SJCRH30 (cell line): ENCODE results near the gene ADGRB3. TPM values are rescaled to one million over a fixed set of nuclear protein-coding genes. Genes with fewer than 3 reads are reported as not detected.
"Not testable (repeated sequence)": the region's sequence is repeated elsewhere in the genome, so short reads cannot be mapped to it uniquely, and the experiment has no call there.

Experiments
- DNase-seq, 2 experiments: peaks; one replicate each; pipeline ENCODE4 v3.0.0-alpha.2; 2015 to 2020
- H3K27ac ChIP-seq: fragments of 250-450 bp; sonication (Bioruptor Pico); 2 replicates; pipeline ENCODE4 v1.5.1; 2020; ENCODE audit warnings: mild to moderate bottlenecking, moderate library complexity
- H3K27me3 ChIP-seq: fragments of 250-450 bp; sonication (Bioruptor Pico); 2 replicates; pipeline ENCODE4 v1.5.1; 2020; ENCODE audit warnings: mild to moderate bottlenecking, moderate library complexity
- H3K36me3 ChIP-seq: fragments of 250-450 bp; sonication (Bioruptor Pico); 2 replicates; pipeline ENCODE4 v1.5.1; 2020; ENCODE audit warnings: mild to moderate bottlenecking, moderate library complexity
- H3K4me1 ChIP-seq: fragments of 250-450 bp; sonication (Bioruptor Pico); 2 replicates; pipeline ENCODE4 v1.5.1; 2020; ENCODE audit warnings: mild to moderate bottlenecking, moderate library complexity
- H3K4me3 ChIP-seq: fragments of 250-450 bp; sonication (Bioruptor Pico); 2 replicates; pipeline ENCODE4 v1.5.1; 2020; ENCODE audit warnings: mild to moderate bottlenecking, moderate library complexity
- H3K9me3 ChIP-seq: fragments of 250-450 bp; sonication (Bioruptor Pico); replicated peaks from 2 replicates; pipeline ENCODE4 v1.5.1; 2020; ENCODE audit warnings: mild to moderate bottlenecking, moderate library complexity
- total RNA-seq: library from RNA; depleted of rRNA; stranded (reverse); fragments of >200 nt; shearing (Covaris generic); gene quantifications from 2 replicates; pipeline ENCODE4 v1.2.3, GENCODE V29; 2014

The ADGRB3 gene
- total RNA-seq, 1 experiment from 2014 or later = 8.7 TPM

DNA sequence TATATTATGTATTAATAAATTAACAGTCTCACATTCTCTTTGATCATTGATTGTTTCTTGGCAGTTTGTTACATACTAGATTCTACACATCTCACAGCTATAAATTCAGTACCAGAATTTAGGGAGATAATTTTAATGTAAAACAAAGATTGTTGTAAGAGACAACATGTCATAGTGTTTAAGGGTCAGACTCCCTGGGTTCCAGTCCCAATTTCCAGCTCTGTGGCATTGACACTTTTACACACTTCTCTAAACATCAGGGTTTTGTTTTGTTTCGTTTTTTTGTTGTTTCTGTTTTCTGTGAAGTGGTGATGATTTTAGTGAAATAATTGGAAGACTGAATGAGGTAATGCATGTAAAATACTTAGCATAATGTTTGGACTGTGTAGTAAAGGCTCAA is 19.9 kb downstream of the ADGRB3 start:
- DNase-seq = no peak
- Histone ChIP-seq H3K27ac (no peak overlapping the region), H3K4me3 (no peak overlapping the region), H3K4me1 (peaks cover 14% of the 10 kb centered on the region), H3K27me3 (no peaks in the 10 kb centered on the region), H3K36me3 (no peaks in the 10 kb centered on the region; the same call in 1 of the 2 replicates), H3K9me3 (no peaks in the 10 kb centered on the region)

DNA sequence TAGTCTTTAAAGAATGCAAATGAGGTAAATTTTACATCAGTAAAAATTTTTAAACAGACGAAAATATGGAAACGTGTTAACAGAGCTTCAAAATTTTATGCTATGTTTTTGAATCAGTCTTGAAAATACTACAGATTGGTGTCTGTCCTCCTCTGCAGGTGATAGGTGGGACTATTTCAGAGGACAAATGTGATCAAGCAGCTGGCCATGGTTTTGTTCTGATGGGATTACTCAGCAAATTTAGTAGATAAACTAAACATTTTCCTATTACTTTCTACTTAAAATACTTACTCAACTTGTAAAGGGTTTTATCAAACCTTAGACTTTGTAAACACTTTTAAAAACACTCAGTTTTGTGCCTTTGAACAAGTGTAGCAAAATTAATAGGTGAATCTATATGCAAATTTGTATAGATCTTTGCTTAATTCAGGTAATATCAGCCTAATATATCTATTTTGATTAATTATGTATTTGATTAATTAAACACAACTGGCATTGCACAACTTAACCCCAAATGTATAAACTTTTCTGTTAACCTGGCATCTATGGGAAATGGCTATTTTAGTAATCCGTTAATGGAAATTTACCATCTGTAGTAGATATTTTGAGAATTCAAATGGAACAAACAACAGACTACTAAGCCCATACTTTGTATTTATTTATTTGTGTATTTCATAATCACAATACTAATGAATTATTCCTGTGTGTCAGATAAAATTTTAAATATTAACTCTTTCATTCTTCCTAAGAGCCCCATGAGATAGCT is 22.5 kb downstream of the ADGRB3 start:
- no peak for DNase-seq
- no peaks in the 10 kb centered on the region for H3K27me3 ChIP-seq
- no peak overlapping the region for H3K4me3 ChIP-seq
- H3K27ac ChIP-seq = no peak overlapping the region
- H3K4me1 ChIP-seq = no peaks in the 10 kb centered on the region
- no peaks in the 10 kb centered on the region for H3K9me3 ChIP-seq
- no peaks in the 10 kb centered on the region; the same call in 1 of the 2 replicates for H3K36me3 ChIP-seq

DNA sequence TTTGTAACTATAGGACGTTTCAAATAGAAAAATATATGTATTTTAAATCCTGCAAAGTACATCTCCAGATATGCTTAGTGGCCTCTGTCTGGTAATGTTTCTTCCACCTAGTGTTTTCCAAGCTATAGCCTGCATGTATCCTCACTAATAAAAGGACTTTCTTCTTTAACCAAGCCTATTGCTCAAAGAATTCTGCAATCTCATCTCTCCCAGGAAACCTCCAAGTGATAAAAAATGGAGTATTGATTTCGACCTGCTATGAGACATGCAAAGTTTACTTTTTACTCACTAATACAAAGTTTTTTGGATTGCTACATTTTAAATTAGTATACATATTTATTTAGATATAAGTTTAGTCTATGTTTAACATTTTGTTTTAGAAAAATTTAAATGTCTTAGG is 23.3 kb downstream of the ADGRB3 start:
- Histone ChIP-seq H3K9me3 (no peaks in the 10 kb centered on the region), H3K4me1 (no peaks in the 10 kb centered on the region), H3K27me3 (no peaks in the 10 kb centered on the region), H3K4me3 (no peak overlapping the region), H3K36me3 (no peaks in the 10 kb centered on the region; the same call in 1 of the 2 replicates), H3K27ac (no peak overlapping the region)
- no peak for DNase-seq

DNA sequence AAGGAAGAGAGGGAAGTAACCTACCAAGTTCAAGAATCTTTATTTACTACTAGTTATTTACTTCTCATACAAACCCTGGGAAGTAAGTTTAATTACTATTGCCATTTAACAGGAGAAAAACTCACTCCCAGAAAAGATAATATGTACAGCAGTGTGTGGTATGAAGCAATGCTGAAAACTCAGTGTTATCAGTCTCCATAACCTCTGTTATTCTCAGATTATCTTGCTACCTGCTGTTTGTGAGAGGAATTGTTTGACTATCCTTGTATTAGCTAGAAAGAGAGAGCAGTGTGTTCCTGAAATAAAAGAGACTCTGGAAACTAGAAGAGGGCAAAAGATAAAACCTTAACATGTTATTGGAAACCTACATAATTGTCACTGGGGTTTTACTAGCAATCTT is 38.2 kb downstream of the ADGRB3 start:
- H3K9me3 ChIP-seq = no peaks in the 10 kb centered on the region
- DNase-seq = no peak
- no peaks in the 10 kb centered on the region for H3K36me3 ChIP-seq
- H3K4me1 ChIP-seq = no peaks in the 10 kb centered on the region
- H3K27ac ChIP-seq = no peak overlapping the region
- no peak overlapping the region for H3K4me3 ChIP-seq
- no peaks in the 10 kb centered on the region for H3K27me3 ChIP-seq

DNA sequence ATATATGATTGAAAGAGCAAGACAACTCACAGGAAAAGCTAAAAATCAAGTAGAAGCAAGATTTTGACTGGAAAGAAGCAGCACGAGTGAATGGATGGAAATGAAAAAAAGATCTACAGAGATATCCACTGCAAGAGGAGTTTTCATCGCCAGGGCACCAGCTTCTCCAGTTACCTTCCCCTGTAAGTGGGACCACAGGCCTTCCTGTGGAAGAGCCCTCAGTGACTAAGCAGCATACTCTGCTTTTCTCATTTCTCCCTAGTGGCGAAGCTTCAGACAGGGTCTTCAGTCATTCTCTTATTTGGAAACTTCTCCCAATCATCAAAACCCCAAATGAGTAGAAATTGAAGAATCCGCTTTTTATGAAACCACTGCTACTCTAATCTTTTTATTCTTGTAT is 40.5 kb downstream of the ADGRB3 start:
- H3K4me1 ChIP-seq = no peaks in the 10 kb centered on the region
- no peak overlapping the region for H3K4me3 ChIP-seq
- no peaks in the 10 kb centered on the region for H3K27me3 ChIP-seq
- H3K36me3 ChIP-seq = no peaks in the 10 kb centered on the region
- DNase-seq = no peak
- no peak overlapping the region for H3K27ac ChIP-seq
- no peaks in the 10 kb centered on the region for H3K9me3 ChIP-seq

DNA sequence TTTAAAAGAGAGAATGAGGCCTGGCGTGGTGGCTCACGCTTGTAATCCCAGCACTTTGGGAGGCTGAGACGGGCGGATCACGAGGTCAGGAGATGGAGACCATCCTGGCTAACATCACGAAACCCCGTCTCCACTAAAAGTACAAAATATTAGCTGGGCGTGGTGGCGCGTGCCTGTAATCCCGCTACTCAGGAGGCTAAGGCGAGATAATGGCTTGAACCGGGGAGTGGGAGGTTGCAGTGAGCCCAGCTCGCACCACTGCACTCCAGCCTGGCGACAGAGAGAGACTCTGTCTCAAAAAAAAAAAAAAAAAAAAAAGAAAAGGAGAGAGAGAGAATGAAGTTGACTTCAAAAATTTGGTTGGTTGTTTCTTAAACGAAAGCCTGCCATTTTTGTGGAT is 41.0 kb downstream of the ADGRB3 start:
- H3K4me3 ChIP-seq, H3K36me3 ChIP-seq, H3K27ac ChIP-seq, H3K4me1 ChIP-seq, H3K9me3 ChIP-seq, H3K27me3 ChIP-seq, DNase-seq: not testable (repeated sequence)

DNA sequence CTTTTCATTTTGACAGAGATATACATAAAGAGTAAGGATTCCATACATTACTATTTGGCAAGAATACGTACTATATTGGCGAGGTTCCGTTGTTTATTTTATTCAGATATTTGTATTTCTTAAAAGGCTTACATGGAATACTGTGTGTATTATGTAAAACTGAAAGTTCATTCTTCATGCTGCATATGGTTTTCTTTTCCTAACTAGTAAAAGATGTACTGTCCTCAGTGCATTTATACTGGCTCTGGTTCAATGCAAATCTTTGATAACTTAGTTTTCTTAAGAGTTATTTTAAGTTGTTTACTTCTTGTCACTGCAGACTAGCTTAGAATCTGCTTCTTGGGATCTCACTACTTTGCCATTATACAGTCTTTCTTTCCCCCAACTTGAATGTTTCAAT is 42.0 kb downstream of the ADGRB3 start:
- no peaks in the 10 kb centered on the region for H3K9me3 ChIP-seq
- H3K27ac ChIP-seq = no peak overlapping the region
- no peaks in the 10 kb centered on the region for H3K4me1 ChIP-seq
- H3K4me3 ChIP-seq = no peak overlapping the region
- H3K27me3 ChIP-seq = no peaks in the 10 kb centered on the region
- DNase-seq = no peak
- no peaks in the 10 kb centered on the region for H3K36me3 ChIP-seq

DNA sequence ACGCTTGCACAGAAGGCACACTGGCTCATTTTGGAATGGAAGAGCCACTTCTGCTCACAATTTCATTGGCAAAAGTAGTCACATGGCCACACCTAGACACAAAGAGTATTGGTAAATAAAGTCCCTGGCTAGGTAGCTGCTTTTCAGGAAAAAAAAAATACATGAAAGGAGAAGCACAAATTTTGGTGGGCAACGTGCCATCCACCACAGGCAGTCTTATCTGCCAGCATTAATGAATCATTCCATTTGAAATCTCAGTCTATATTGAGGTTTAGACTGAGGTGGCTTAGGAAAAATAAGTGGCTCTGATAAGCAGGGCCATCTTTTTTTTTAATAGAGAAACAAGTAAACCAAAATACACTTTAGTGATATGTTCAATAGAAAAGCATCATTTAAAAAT is 44.3 kb downstream of the ADGRB3 start:
- no peak overlapping the region for H3K4me3 ChIP-seq
- H3K36me3 ChIP-seq = no peaks in the 10 kb centered on the region
- H3K27ac ChIP-seq = no peak overlapping the region
- no peak for DNase-seq
- no peaks in the 10 kb centered on the region for H3K4me1 ChIP-seq
- H3K9me3 ChIP-seq = no peaks in the 10 kb centered on the region
- H3K27me3 ChIP-seq = no peaks in the 10 kb centered on the region

DNA sequence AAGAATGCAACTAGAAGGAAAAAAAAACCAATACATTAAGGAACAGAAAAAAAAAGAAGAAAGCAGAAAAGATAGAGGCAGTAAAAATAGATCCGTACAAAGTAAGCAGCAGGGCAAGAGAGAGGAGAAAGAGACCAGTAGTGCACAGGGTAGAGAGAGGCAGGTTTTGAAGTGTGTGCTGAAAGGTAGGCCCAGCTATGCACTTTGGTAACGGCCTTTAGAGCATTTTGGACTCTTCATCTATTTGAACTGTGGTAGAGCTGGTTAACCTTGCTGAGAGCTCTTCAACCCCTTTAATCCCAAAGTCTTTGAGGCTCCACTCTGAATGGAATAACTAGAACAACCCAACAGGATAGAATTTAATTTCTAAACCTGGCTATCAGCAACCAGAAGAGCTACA is 45.2 kb downstream of the ADGRB3 start:
- H3K27ac ChIP-seq = no peak overlapping the region
- H3K4me1 ChIP-seq = no peaks in the 10 kb centered on the region
- H3K36me3 ChIP-seq = no peaks in the 10 kb centered on the region
- H3K4me3 ChIP-seq = no peak overlapping the region
- H3K27me3 ChIP-seq = no peaks in the 10 kb centered on the region
- DNase-seq = no peak
- no peaks in the 10 kb centered on the region for H3K9me3 ChIP-seq

DNA sequence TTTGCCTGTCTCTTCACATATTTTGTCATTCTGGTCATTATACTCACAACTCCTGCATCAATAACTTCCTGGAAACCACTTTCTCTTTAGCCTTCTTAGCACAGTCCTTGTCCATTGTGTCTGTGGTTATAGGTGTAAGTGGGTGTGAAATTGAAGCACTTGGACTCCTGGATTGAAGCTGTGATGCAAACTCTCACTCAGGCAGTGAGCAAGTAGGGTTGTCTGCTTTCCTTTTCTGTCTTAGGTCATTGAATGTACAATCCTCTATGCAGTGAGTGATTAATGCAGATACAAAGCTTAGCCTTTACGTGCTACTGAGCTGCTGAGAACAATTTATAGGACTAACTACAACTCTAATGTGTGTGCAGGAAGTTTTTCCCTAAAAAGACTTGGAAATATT is 54.8 kb downstream of the ADGRB3 start:
- Histone ChIP-seq H3K9me3 (no peaks in the 10 kb centered on the region), H3K27ac (peak overlapping the region; percentile 28), H3K4me3 (no peak overlapping the region), H3K36me3 (no peaks in the 10 kb centered on the region), H3K4me1 (peaks cover 14% of the 10 kb centered on the region), H3K27me3 (no peaks in the 10 kb centered on the region)
- DNase-seq = peak; percentile 22 to 77

DNA sequence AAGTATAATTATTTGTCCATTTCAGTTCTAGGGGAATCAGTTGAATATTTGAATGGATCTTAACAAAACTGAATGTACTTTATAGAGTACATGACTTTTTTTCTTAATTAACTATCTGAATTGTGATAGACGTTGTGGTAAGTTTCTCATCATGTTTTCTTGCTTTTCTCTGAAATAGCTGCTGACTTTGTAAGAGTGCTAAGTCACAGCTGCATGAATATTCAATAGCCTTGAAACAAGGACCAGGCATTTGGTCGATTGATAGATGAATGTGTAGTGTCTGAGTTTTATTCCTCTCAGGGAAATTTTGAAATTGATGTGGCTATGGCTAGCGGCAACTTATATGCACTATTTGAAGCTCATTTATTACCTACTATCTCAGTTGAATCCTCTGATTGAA is 56.0 kb downstream of the ADGRB3 start:
- H3K36me3 ChIP-seq = no peaks in the 10 kb centered on the region
- no peaks in the 10 kb centered on the region for H3K27me3 ChIP-seq
- no peak overlapping the region for H3K27ac ChIP-seq
- no peak overlapping the region for H3K4me3 ChIP-seq
- H3K4me1 ChIP-seq = peaks cover 14% of the 10 kb centered on the region
- no peaks in the 10 kb centered on the region for H3K9me3 ChIP-seq
- DNase-seq = no peak

DNA sequence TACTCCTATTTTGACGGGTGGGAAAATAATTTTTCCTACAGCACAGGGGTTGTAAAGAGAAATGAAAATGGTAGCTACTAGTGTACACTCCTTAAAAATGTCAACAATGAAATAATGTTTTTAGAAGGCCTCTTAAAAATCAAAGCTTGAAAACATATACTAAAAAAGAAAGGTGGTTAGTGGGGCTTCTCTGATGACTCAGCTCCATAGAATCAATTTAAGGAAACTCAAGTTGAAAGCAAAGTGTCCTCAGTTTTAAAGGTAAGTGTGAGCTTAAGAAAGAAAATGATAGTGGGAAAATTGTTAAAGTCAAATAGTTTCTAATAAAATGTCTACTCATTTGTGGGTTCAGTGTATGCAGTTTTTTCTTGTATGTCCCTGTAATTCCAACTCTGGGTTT is 58.2 kb downstream of the ADGRB3 start:
- H3K9me3 ChIP-seq = no peaks in the 10 kb centered on the region
- no peaks in the 10 kb centered on the region for H3K27me3 ChIP-seq
- H3K4me1 ChIP-seq = peaks cover 25% of the 10 kb centered on the region
- DNase-seq = no peak
- no peaks in the 10 kb centered on the region for H3K36me3 ChIP-seq
- no peak overlapping the region for H3K4me3 ChIP-seq
- no peak overlapping the region for H3K27ac ChIP-seq

DNA sequence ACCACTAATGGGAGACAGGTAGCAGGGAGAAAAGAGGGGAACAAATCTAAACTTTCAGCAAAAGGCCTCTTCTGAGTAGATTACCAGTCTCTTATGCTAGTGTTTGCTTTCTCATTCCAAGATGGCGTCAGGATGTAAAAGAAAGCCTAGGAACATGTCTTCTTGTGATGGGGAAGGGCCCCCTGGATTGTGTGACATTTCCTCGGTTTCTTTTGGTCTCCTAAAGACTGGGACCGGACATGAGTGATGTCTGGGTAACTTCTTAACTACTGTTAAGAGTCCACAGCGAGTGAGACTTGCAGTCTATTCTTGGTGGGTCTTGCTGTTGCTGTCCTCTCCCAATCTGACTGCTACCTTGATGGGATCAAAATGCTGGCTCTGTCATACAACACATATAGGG is 60.3 kb downstream of the ADGRB3 start:
- no peak for DNase-seq
- H3K27ac ChIP-seq = no peak overlapping the region
- H3K27me3 ChIP-seq = no peaks in the 10 kb centered on the region
- no peak overlapping the region for H3K4me3 ChIP-seq
- H3K4me1 ChIP-seq = peaks cover 14% of the 10 kb centered on the region
- H3K9me3 ChIP-seq = no peaks in the 10 kb centered on the region
- H3K36me3 ChIP-seq = no peaks in the 10 kb centered on the region

DNA sequence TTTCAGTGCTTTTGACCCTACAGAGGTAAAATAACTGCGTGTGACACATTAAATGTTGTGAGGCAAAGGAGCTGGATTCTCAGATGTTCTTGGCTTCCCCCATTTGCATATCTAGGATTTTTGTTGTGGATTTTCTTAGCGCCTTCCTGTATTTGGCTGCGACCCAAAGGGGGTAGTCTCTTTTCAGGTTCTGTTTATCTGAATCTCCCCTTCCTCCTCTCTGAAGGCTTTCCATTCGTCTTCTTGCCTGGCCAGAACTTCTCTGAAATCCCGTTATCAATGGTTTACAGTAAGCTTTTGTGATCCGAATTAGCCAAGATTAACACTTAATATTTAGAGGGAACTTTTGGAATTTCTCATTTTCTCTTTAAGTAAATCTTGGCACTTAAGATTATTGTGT is 60.8 kb downstream of the ADGRB3 start:
- Histone ChIP-seq H3K9me3 (no peaks in the 10 kb centered on the region), H3K27ac (no peak overlapping the region), H3K4me3 (no peak overlapping the region), H3K27me3 (no peaks in the 10 kb centered on the region), H3K36me3 (no peaks in the 10 kb centered on the region), H3K4me1 (peaks cover 11% of the 10 kb centered on the region; the same call in 1 of the 2 replicates)
- DNase-seq = no peak

DNA sequence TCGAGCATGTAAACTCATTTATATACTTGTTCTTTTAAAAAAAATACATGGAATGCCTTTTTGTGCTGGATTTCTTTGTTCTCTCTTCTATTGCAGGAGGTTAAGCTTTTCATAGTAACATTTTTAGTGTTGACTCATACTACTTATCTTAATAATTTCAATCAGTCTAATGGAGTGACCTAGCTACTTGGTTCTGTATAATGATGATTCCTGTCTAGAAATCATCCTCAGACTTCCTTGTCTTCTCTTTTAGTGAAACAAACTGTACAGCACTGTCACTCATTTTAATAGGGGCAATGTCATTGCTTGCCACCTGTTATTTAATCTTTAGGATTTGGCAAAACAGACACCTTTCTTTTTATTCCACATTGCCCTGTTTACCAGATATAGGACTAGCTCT is 62.3 kb downstream of the ADGRB3 start:
- Histone ChIP-seq H3K36me3 (no peaks in the 10 kb centered on the region), H3K27ac (no peak overlapping the region), H3K4me1 (peaks cover 11% of the 10 kb centered on the region; the same call in 1 of the 2 replicates), H3K4me3 (no peak overlapping the region), H3K9me3 (no peaks in the 10 kb centered on the region), H3K27me3 (no peaks in the 10 kb centered on the region)
- no peak for DNase-seq

DNA sequence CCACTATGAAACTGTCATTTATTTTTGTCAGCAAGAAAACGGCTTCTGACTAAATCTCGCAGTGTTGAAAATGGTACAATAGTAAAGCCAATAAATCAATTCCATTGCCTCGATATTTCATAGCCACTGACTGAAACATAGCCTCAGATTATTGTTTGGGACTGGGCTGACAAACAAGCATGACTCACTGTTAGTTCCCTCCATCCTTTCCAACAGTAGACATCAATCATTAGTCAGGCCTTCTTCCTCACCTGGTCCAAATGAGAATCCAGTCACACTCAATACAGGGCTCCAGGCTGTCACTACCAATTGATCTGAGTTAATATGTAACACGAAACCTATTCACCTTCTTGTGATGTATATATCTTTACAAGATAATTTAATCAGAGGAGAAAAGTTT is 66.1 kb downstream of the ADGRB3 start:
- no peak for DNase-seq
- H3K4me3 ChIP-seq = no peak overlapping the region
- H3K4me1 ChIP-seq = peaks cover 11% of the 10 kb centered on the region; the same call in 1 of the 2 replicates

More for the DNA sequence above, 66.1 kb downstream of the ADGRB3 start:
- Histone ChIP-seq H3K27ac (no peak overlapping the region), H3K9me3 (no peaks in the 10 kb centered on the region), H3K27me3 (no peaks in the 10 kb centered on the region), H3K36me3 (no peaks in the 10 kb centered on the region)
